BE2C (cell line): ENCODE measurements around the gene LGALS1.
A peak's percentile ranks its signal among the peaks of the same experiment; 100 is the strongest.

ENCODE experiments used
- DNase-seq: peaks from one replicate; pipeline ENCODE4 v3.0.0-alpha.2; 2020
- H3K27me3 ChIP-seq: fragments of 250-450 bp; sonication (Bioruptor Pico); 2 replicates; pipeline ENCODE4 v1.5.1; 2020; ENCODE audit warnings: mild to moderate bottlenecking
- H3K36me3 ChIP-seq: fragments of 250-450 bp; sonication (Bioruptor Pico); 2 replicates; pipeline ENCODE4 v1.5.1; 2020; ENCODE audit warnings: mild to moderate bottlenecking
- H3K4me1 ChIP-seq: fragments of 250-450 bp; sonication (Bioruptor Pico); 2 replicates; pipeline ENCODE4 v1.5.1; 2020
- H3K4me3 ChIP-seq: 2 replicates; pipeline ENCODE4 v1.5.1; 2011; ENCODE audit warnings: low read depth, low read length
- H3K9me3 ChIP-seq: fragments of 250-450 bp; sonication (Bioruptor Pico); 2 replicates; pipeline ENCODE4 v1.5.1; 2020
- TF ChIP-seq, protein P1 (sequence below): IDR thresholded peaks from 2 replicates; pipeline ENCODE4 v1.5.1; 2012; ENCODE audit warnings: mild to moderate bottlenecking, low read depth, low read length

Gene LGALS1

GRCh38 chr22:37632174-37633088, 43.0 kb upstream of the LGALS1 start:
- H3K27me3 ChIP-seq = no peaks in the 10 kb centered on the region
- H3K36me3 ChIP-seq = no peaks in the 10 kb centered on the region; the same call in 1 of the 2 replicates
- no peak overlapping the region for H3K4me3 ChIP-seq
- no peak for DNase-seq
- no peaks in the 10 kb centered on the region for H3K9me3 ChIP-seq
- H3K4me1 ChIP-seq = peaks cover 46% of the 10 kb centered on the region
- TF ChIP-seq, protein P1, sequence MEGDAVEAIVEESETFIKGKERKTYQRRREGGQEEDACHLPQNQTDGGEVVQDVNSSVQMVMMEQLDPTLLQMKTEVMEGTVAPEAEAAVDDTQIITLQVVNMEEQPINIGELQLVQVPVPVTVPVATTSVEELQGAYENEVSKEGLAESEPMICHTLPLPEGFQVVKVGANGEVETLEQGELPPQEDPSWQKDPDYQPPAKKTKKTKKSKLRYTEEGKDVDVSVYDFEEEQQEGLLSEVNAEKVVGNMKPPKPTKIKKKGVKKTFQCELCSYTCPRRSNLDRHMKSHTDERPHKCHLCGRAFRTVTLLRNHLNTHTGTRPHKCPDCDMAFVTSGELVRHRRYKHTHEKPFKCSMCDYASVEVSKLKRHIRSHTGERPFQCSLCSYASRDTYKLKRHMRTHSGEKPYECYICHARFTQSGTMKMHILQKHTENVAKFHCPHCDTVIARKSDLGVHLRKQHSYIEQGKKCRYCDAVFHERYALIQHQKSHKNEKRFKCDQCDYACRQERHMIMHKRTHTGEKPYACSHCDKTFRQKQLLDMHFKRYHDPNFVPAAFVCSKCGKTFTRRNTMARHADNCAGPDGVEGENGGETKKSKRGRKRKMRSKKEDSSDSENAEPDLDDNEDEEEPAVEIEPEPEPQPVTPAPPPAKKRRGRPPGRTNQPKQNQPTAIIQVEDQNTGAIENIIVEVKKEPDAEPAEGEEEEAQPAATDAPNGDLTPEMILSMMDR = no peak

DNA sequence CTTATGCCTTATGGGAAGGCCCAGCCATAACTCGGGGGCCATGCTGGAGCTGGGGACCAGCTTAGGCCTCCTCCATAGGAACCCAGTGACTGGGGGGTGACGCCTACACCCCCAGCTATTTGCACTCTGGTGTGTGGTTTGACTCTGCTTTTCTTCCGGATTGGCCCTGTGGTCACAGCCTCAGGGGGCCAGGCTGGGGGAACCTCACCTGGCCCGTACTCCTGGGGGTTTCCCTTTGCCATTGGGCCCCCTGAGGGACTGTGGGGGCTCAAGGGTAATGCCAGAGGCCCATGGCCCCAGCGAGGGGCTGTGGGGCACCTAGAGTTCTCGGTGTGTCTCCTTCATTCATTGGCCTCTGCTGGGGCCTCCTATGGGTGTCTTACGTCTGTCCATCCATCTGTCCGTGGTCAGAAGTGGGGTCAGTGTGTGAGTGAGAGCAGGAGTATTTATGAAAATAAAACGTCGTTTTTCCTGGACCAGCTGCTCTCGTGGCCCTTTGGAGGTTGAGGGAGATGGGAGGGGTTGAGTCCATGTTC, 42.3 kb upstream of the LGALS1 start:
- Histone ChIP-seq H3K4me3 (peak overlapping the region; percentile 13), H3K9me3 (no peaks in the 10 kb centered on the region), H3K4me1 (peaks cover 46% of the 10 kb centered on the region), H3K27me3 (no peaks in the 10 kb centered on the region), H3K36me3 (no peaks in the 10 kb centered on the region; the same call in 1 of the 2 replicates)
- TF ChIP-seq, protein P1 = no peak
- DNase-seq = no peak

GRCh38 chr22:37633625-37634416, 41.6 kb upstream of the LGALS1 start:
- TF ChIP-seq, protein P1 = peak; percentile 51
- H3K36me3 ChIP-seq = no peaks in the 10 kb centered on the region; the same call in 1 of the 2 replicates
- peaks cover 44% of the 10 kb centered on the region for H3K4me1 ChIP-seq
- no peaks in the 10 kb centered on the region for H3K9me3 ChIP-seq
- H3K27me3 ChIP-seq = no peaks in the 10 kb centered on the region
- peak overlapping the region; percentile 40 for H3K4me3 ChIP-seq
- peak; percentile 95 for DNase-seq

DNA sequence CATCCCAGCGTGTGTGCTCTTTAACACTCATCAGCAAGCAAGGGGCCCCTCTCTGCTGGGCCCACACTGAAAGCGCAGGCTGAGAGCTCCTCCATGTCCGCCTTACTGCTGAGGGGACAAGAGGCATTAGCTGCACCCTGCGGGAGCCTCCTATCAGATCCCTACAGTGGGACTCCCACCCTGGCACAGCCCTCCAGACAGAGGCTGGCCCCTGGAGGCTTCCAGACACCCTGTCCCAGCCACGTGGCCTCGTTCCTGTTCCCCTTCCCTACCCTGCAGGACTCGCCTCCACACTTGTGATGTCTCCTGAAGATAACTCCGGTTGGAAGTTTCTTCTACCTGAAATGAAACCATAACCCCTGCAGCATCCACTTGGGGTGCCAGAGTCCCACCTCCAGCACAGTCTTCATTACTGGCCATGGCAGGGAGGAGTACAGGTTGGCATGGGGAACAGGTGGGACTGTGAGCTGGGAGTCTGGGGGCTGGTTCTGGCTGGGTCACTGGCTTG, 41.0 kb upstream of the LGALS1 start:
- Histone ChIP-seq H3K9me3 (no peaks in the 10 kb centered on the region), H3K36me3 (no peaks in the 10 kb centered on the region; the same call in 1 of the 2 replicates), H3K27me3 (no peaks in the 10 kb centered on the region), H3K4me3 (peak overlapping the region; percentile 40), H3K4me1 (peaks cover 39% of the 10 kb centered on the region)
- TF ChIP-seq, protein P1 = peak; percentile 25
- DNase-seq = peak; percentile 75

DNA sequence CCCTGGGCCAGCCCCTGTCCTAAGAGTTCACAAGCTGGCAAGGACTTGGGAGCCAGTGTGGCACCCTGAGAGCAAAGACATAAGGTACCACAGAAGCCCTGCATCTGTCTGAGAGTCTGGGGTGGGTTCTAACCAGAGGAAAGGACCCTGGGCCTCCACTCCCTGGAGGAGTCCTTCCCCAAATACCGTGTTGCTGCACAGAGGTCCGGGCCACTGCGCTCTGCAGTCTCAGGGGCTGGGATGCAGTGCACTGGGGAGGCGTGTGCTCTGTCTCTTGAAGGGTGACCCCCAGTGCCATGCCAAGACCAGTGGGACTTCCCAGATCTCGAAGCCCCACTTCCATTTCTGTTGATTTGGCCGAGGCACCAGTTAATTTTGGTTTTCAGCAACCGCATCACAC, 40.3 kb upstream of the LGALS1 start:
- H3K36me3 ChIP-seq = no peaks in the 10 kb centered on the region; the same call in 1 of the 2 replicates
- TF ChIP-seq, protein P1 = no peak
- DNase-seq = no peak
- no peaks in the 10 kb centered on the region for H3K27me3 ChIP-seq
- no peak overlapping the region for H3K4me3 ChIP-seq
- peaks cover 39% of the 10 kb centered on the region for H3K4me1 ChIP-seq
- no peaks in the 10 kb centered on the region for H3K9me3 ChIP-seq
